22Rv1 (cell line): ENCODE data around the gene WDFY2.
A peak's percentile ranks its signal among the peaks of the same experiment; 100 is the strongest.

ENCODE experiments used
- H3K27ac ChIP-seq: fragments of 450-650 bp; 2 replicates; pipeline ENCODE4 v1.5.1; 2017
- CTCF ChIP-seq: fragments of 450-650 bp; IDR thresholded peaks from 2 replicates; pipeline ENCODE4 v1.5.1; 2017; ENCODE audit warnings: mild to moderate bottlenecking
- ZFX ChIP-seq: fragments of 450-650 bp; IDR thresholded peaks from 2 replicates; pipeline ENCODE4 v1.6.1; 2017; ENCODE audit warnings: antibody characterized with exemption, borderline replicate concordance

WDFY2 gene

GRCh38 chr13:51576754-51577153 is 7.5 kb upstream of the WDFY2 start:
- TF ChIP-seq ZFX (no peak), CTCF (no peak)
- no peak overlapping the region for H3K27ac ChIP-seq

DNA sequence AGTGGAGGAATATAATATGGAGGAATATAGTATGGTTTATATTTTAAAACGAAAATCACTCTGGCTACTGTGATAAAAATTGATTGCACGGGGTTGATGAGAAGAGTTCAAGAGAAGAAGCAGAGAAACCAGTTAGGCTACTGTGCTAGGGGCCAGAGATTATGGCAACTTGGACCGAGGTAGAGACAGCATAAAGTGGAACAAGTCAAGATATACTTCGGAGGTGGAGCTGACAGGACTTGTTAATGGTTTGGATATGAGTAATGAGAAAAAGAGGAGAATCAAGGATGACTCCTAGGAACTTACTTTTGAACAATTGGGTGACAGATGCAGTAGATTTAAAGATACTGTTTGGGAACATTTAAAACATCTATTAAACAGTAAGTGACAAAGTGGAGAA is 6.6 kb upstream of the WDFY2 start:
- H3K27ac ChIP-seq, result no peak overlapping the region
- TF ChIP-seq ZFX, result no peak
- no peak for TF ChIP-seq CTCF

- no peak for TF ChIP-seq ZFX
- no peak for TF ChIP-seq CTCF
Measured at GRCh38 chr13:51579676-51580075, 4.6 kb upstream of the WDFY2 start.

GRCh38 chr13:51581148-51581820 is 3.0 kb upstream of the WDFY2 start:
- TF ChIP-seq ZFX (no peak), CTCF (no peak)
- no peak overlapping the region for H3K27ac ChIP-seq

More at GRCh38 chr13:51579676-51580075, 4.6 kb upstream of the WDFY2 start:
- H3K27ac ChIP-seq, result no peak overlapping the region

GRCh38 chr13:51583469-51583874 is 790 bp upstream of the WDFY2 start:
- TF ChIP-seq CTCF (no peak), ZFX (no peak)
- peak overlapping the region; percentile 89 for H3K27ac ChIP-seq

DNA sequence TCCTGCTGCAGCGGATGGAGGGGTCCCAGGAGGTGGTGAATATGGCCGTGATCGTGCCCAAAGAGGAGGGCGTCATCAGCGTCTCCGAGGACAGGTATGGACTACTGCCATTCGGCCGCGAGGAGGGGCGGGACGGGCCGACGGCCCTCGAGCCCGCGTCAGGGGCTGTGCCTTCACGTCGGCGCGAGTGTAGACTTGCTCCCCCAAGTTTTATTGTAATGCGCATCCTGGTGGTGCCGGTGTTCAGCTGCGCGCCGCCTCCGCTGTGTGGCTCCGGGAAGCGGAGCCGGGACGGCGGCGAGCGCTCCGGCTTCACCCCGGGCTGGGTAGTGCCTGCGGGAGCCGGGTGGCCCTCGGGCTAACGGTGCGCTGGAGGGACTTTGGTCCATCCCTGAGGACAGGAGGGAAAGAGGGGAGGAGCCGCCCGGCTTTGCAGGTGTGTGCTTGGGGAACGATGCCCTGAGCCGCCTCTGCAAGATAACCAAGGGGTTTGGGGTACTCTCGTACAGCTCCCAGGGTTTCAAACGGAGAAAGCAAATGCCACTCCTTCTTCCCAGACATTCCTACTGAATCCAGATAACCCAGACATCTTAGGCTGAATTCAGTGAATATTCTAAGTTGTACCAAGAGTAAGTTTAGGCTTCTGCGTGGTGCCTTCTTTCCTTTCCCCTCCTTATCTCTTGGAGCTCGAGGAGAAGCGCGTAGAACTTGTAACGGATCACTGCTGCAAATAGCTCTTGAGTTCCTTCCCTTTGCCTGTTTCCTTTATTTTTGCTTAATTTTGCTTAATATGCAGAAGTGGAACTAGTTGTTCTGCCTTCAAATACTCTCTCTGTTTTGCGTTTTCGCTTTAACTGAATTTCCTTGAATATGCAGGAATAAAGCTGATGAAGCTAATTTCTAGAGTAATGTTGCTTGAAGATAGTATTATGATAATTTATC is 740 bp downstream of the WDFY2 start:
- no peak; the same call in 1 of the 2 replicates for TF ChIP-seq CTCF
- TF ChIP-seq ZFX, result no peak
- peak overlapping the region; percentile 89 for H3K27ac ChIP-seq

DNA sequence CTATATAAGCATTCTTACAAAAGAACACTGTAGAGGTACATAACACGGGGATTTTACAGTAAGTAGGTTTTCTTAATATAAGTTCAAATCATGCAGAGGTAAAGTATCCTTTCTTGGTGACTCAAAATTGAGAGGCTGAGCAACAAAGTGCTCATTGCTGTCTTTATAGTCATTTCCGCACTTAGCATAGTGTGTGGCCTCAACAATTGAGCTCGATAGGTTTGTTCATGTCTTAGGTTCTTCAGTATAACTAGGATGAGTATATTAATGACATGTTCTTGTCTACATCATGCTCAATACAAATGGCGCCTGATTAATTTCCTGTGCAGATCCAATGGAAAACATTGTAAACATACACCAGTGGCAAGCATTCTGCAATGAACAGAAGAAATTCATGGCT is 1.4 kb downstream of the WDFY2 start:
- H3K27ac ChIP-seq, result no peak overlapping the region

More for the DNA sequence above, 1.4 kb downstream of the WDFY2 start:
- TF ChIP-seq CTCF (no peak), ZFX (no peak)
